Tibial nerve (tissue), 4 donors: ENCODE results near the gene AUTS2.

Experiments
- EP300 ChIP-seq, 2 donors: sonication (generic); formaldehyde crosslinking; IDR thresholded peaks; one replicate each; pipeline ENCODE4 v1.6.1; 2017; ENCODE audit warnings: antibody characterized with exemption in 2 of 2, mild to moderate bottlenecking in 1 of 2
- POLR2A ChIP-seq, 2 donors: fragments of 450-650 bp; IDR thresholded peaks; one replicate each; pipeline ENCODE4 v1.6.1; 2017; ENCODE audit warnings: antibody characterized with exemption in 2 of 2, mild to moderate bottlenecking in 2 of 2, moderate library complexity in 2 of 2
- TF ChIP-seq, protein P1 (sequence below), 5 experiments: fragments of 200-600 bp in 3 of 5; fragments of 450-650 bp in 2 of 5; sonication (generic) in 3 of 5; IDR thresholded peaks; one replicate each; pipeline ENCODE4 v1.5.1; 2016 to 2019; ENCODE audit warnings: antibody characterized with exemption in 5 of 5, mild to moderate bottlenecking in 3 of 5, moderate library complexity in 2 of 5

DNA sequence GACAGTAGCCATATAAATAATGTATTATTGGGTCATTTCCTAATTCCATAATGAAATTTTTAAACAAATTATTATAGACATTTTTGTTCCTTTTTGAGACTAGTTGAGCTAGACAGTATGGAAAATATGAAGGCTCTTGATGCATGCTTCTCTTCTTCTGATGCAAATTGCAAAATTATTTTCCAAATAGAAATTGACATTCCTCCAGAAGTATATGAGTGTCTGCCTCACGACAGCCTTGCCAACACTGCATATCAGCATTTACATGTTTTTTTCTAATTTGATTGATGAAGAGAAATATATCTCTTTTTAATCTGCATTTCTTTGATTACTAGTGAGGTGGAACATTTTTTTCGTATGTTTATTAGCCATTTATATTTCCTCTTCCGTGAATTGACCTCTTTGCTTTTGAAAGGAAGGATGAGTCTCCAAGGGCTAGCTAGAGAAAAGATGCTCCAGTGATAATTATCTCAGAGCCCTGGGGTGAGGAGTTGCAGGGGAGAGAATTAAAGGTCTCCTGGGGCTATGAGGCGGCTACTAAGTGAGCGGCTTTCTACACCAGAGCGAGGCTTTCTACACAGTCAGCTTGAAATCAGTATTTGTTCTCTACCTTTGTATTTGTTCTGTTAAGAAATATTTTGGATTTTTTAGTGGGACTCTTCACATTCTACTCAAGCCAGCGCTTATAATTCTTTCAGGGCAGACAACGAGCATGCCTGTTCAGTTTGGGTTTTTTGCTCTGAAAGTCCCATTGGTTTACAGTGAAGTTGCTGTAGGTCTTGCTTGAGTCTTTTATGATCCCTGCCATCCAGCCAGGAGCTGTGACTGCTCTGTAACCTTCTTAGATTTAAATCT lies 821.5 kb downstream of the AUTS2 start:
- TF ChIP-seq, protein P1, sequence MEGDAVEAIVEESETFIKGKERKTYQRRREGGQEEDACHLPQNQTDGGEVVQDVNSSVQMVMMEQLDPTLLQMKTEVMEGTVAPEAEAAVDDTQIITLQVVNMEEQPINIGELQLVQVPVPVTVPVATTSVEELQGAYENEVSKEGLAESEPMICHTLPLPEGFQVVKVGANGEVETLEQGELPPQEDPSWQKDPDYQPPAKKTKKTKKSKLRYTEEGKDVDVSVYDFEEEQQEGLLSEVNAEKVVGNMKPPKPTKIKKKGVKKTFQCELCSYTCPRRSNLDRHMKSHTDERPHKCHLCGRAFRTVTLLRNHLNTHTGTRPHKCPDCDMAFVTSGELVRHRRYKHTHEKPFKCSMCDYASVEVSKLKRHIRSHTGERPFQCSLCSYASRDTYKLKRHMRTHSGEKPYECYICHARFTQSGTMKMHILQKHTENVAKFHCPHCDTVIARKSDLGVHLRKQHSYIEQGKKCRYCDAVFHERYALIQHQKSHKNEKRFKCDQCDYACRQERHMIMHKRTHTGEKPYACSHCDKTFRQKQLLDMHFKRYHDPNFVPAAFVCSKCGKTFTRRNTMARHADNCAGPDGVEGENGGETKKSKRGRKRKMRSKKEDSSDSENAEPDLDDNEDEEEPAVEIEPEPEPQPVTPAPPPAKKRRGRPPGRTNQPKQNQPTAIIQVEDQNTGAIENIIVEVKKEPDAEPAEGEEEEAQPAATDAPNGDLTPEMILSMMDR (IDR thresholded peaks at IDR 0.05): no peak
- TF ChIP-seq POLR2A (IDR thresholded peaks at IDR 0.05) (no peak), EP300 (IDR thresholded peaks at IDR 0.05) (no peak)
